ENCODE data around the gene TSPAN18. TPM values are rescaled to one million over a fixed set of nuclear protein-coding genes. Genes with fewer than 3 reads are reported as not detected.

The TSPAN18 gene
- total RNA-seq, 1 experiment from 2014 or later: 1.8 TPM

DNA sequence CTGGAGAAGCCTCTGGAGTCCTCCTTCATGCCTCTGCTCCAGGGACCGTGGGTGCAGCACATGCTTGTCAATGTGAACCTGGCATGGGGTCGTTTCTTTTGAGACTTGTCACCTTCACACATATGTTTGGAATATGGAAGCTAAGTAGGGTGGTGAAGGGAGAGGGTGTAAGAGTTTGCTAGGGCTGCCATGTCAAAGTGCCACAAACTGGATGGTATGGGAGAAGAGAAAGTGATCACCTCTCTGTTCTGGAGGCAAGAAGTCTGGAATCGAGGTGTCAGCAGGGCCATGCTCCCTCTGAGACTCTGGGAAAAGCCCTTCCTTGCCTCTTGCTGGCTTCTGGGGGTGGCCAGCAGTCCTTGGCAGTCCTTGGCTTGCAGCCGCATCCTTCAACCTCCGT is 8.7 kb upstream of the TSPAN18 start:
- Histone ChIP-seq H2AFZ (ENCODE audit: low read length) (no peak overlapping the region), H3K27me3 (ENCODE audit: low read length) (no peaks in the 10 kb centered on the region), H3K9ac (ENCODE audit: low read length) (no peak overlapping the region), H3K4me3 (ENCODE audit: low read length) (no peak overlapping the region), H3K36me3 (ENCODE audit: insufficient read depth, low read length) (no peaks in the 10 kb centered on the region), H3K79me2 (ENCODE audit: low read length) (no peaks in the 10 kb centered on the region), H3K9me3 (ENCODE audit: low read length) (no peaks in the 10 kb centered on the region), H3K4me2 (ENCODE audit: low read depth, low read length, poor library complexity, severe bottlenecking) (no peak overlapping the region), H3K4me1 (ENCODE audit: low read length) (peaks cover 4% of the 10 kb centered on the region; the same call in 1 of the 2 replicates), H4K20me1 (ENCODE audit: insufficient read depth, low read depth, low read length) (no peaks in the 10 kb centered on the region), H3K27ac (ENCODE audit: low read length) (no peak overlapping the region), H3K9me2 (replicated peaks; ENCODE audit: insufficient read depth, low read length) (no peaks in the 10 kb centered on the region)
- DNase-seq: no peak

GRCh38 chr11:44718612-44719390 is 8.0 kb upstream of the TSPAN18 start:
- H3K4me3 ChIP-seq (ENCODE audit: low read length): no peak overlapping the region

DNA sequence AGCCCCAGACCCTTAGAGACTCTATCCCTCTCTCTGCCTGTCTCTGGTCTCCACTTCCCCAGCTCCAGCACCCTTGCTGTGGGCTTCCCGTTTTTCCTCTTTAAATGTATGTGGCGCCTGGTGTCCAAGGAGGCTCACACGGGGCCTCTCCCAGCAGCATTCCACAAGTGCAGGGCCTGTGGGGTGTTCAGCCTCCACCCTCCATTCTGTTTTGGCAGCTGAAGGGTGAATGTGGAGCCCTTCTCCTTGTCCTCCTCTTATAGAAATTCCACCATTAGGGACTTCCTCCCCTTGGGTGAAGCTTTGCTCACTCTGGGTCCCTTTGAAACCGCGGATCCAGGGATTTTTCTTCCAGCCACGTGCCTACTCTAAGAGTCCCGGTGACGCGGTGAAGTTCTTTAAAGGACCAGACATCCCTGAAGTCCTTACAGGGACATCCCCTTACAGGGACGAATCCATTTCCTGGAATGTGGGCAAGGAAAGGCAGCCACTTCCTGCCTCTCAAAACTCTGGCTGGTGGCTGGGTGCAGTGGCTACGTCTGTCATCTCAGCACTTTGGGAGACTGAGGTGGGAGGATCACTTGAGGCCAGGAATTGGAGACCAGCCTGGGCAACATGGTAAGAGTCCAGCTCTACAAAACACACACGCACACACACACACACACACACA is 1.6 kb upstream of the TSPAN18 start:
- H3K27me3 ChIP-seq (ENCODE audit: low read length): no peaks in the 10 kb centered on the region
- H3K4me3 ChIP-seq (ENCODE audit: low read length): no peak overlapping the region
- DNase-seq: no peak
- H3K4me2 ChIP-seq (ENCODE audit: low read depth, low read length, poor library complexity, severe bottlenecking): no peak overlapping the region
- peaks cover 21% of the 10 kb centered on the region for H3K4me1 ChIP-seq (ENCODE audit: low read length)
- no peak overlapping the region for H2AFZ ChIP-seq (ENCODE audit: low read length)
- H3K27ac ChIP-seq (ENCODE audit: low read length): no peak overlapping the region
- no peak overlapping the region for H3K9ac ChIP-seq (ENCODE audit: low read length)
- no peaks in the 10 kb centered on the region for H3K79me2 ChIP-seq (ENCODE audit: low read length)
- H4K20me1 ChIP-seq (ENCODE audit: insufficient read depth, low read depth, low read length): no peaks in the 10 kb centered on the region
- no peaks in the 10 kb centered on the region for H3K9me2 ChIP-seq (replicated peaks; ENCODE audit: insufficient read depth, low read length)
- no peaks in the 10 kb centered on the region for H3K9me3 ChIP-seq (ENCODE audit: low read length)
- no peaks in the 10 kb centered on the region for H3K36me3 ChIP-seq (ENCODE audit: insufficient read depth, low read length)

More at GRCh38 chr11:44718612-44719390, 8.0 kb upstream of the TSPAN18 start:
- Histone ChIP-seq H3K4me2 (ENCODE audit: low read depth, low read length, poor library complexity, severe bottlenecking) (no peak overlapping the region), H2AFZ (ENCODE audit: low read length) (no peak overlapping the region), H3K9ac (ENCODE audit: low read length) (no peak overlapping the region), H3K27me3 (ENCODE audit: low read length) (no peaks in the 10 kb centered on the region), H3K79me2 (ENCODE audit: low read length) (no peaks in the 10 kb centered on the region), H3K4me1 (ENCODE audit: low read length) (peaks cover 4% of the 10 kb centered on the region; the same call in 1 of the 2 replicates), H3K9me3 (ENCODE audit: low read length) (no peaks in the 10 kb centered on the region), H3K36me3 (ENCODE audit: insufficient read depth, low read length) (no peaks in the 10 kb centered on the region), H4K20me1 (ENCODE audit: insufficient read depth, low read depth, low read length) (no peaks in the 10 kb centered on the region), H3K9me2 (replicated peaks; ENCODE audit: insufficient read depth, low read length) (no peaks in the 10 kb centered on the region), H3K27ac (ENCODE audit: low read length) (no peak overlapping the region)
- no peak for DNase-seq

DNA sequence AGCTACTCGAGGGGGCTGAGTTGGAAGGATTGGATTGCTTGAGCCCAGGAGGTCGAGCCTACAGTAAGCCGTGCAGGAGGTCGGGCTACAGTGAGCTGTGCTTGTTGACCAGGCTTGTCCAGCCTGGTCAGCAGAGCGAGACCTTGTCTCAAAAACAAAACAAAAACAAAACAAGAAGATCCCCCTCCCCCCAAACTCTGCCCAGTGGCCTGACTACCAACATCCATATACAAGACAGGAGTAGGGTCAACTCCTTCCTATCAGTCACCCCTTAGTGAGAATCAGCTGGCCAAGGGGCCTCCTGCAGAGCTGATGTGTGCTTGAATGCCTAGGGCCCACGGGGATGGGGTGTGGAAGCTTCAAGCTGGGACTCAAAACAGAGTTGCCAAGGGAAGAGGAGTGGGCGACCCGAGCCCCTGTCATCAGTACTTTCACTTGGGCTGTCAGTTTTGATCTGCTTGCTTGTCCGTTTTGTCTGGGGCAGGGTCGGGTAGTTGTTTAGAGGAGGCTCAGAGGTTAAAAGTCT is 942 bp upstream of the TSPAN18 start:
- Histone ChIP-seq H4K20me1 (ENCODE audit: insufficient read depth, low read depth, low read length) (no peaks in the 10 kb centered on the region), H3K36me3 (ENCODE audit: insufficient read depth, low read length) (no peaks in the 10 kb centered on the region), H3K4me3 (ENCODE audit: low read length) (no peak overlapping the region), H3K4me1 (ENCODE audit: low read length) (peaks cover 21% of the 10 kb centered on the region), H3K9me2 (replicated peaks; ENCODE audit: insufficient read depth, low read length) (no peaks in the 10 kb centered on the region), H3K4me2 (ENCODE audit: low read depth, low read length, poor library complexity, severe bottlenecking) (no peak overlapping the region), H3K27ac (ENCODE audit: low read length) (no peak overlapping the region), H3K9ac (ENCODE audit: low read length) (no peak overlapping the region), H3K79me2 (ENCODE audit: low read length) (no peaks in the 10 kb centered on the region), H3K9me3 (ENCODE audit: low read length) (no peaks in the 10 kb centered on the region), H2AFZ (ENCODE audit: low read length) (no peak overlapping the region), H3K27me3 (ENCODE audit: low read length) (no peaks in the 10 kb centered on the region)
- no peak for DNase-seq

GRCh38 chr11:44727114-44727372 is 281 bp downstream of the TSPAN18 start:
- Histone ChIP-seq H3K36me3 (ENCODE audit: insufficient read depth, low read length) (no peaks in the 10 kb centered on the region), H3K9me2 (replicated peaks; ENCODE audit: insufficient read depth, low read length) (no peaks in the 10 kb centered on the region), H4K20me1 (ENCODE audit: insufficient read depth, low read depth, low read length) (0 out of 2 replicates have a peak, but pooled peaks cover 3% of the 10 kb centered on the region), H3K79me2 (ENCODE audit: low read length) (no peaks in the 10 kb centered on the region), H3K9ac (ENCODE audit: low read length) (no peak overlapping the region), H3K4me2 (ENCODE audit: low read depth, low read length, poor library complexity, severe bottlenecking) (peak overlapping the region; percentile 46), H3K27ac (ENCODE audit: low read length) (no peak overlapping the region), H3K27me3 (ENCODE audit: low read length) (no peaks in the 10 kb centered on the region), H2AFZ (ENCODE audit: low read length) (no peak overlapping the region), H3K9me3 (ENCODE audit: low read length) (no peaks in the 10 kb centered on the region), H3K4me3 (ENCODE audit: low read length) (peak overlapping the region; percentile 50; the same call in 1 of the 2 replicates), H3K4me1 (ENCODE audit: low read length) (peaks cover 21% of the 10 kb centered on the region)
- DNase-seq: no peak

DNA sequence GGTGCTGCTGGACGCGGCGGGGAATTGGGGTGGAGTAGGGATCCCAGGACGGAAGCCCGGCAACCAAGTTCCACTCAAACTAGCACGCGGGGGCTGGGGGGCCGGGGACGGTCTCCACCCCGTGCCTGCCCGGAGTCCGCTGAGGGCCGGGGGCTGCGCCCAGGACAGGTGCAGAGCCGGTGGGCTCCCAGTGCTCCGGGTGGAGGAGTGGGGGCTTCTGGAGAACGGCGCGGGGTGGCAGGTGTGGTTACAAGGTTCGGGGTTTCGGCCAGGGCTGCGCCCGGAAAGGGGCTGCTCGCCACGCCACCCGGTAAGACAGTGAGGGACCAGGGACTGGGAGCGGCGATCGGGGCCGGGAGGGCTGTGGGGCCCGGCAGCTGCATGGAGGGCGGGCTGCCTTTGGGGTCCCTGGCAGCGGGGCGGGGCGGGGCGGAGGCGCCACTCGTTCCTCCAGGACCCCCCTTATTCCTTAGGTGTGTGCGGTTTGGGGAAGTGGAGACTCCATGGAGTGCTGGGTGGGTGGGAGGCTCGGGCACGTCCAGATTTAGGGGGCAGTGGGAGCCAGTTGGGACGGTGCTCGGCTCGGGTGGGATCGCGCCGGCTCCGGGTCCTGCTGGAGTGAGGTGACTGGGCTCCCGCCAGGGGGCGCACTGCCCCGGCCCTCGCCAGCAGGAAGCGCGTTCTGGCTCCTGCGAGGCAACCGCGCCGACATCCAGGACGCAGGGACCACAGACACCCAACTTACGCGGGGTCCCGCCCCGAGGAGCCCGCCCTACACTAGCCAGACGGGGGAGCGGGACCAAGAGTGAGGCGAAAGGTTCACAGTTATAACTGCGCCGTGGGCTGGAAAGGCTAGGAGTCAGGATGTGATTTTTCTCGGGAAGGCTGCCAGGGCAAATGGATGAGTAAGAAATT is 868 bp downstream of the TSPAN18 start:
- Histone ChIP-seq H3K9ac (ENCODE audit: low read length) (peak overlapping the region; percentile 45), H4K20me1 (ENCODE audit: insufficient read depth, low read depth, low read length) (0 out of 2 replicates have a peak, but pooled peaks cover 3% of the 10 kb centered on the region), H3K4me2 (ENCODE audit: low read depth, low read length, poor library complexity, severe bottlenecking) (peak overlapping the region; percentile 46), H3K79me2 (ENCODE audit: low read length) (no peaks in the 10 kb centered on the region), H3K4me3 (ENCODE audit: low read length) (peak overlapping the region; percentile 50; the same call in 1 of the 2 replicates), H3K27ac (ENCODE audit: low read length) (no peak overlapping the region), H3K9me3 (ENCODE audit: low read length) (no peaks in the 10 kb centered on the region), H3K27me3 (ENCODE audit: low read length) (no peaks in the 10 kb centered on the region), H3K9me2 (replicated peaks; ENCODE audit: insufficient read depth, low read length) (no peaks in the 10 kb centered on the region), H2AFZ (ENCODE audit: low read length) (peak overlapping the region; percentile 79; the same call in 1 of the 2 replicates), H3K36me3 (ENCODE audit: insufficient read depth, low read length) (no peaks in the 10 kb centered on the region), H3K4me1 (ENCODE audit: low read length) (peaks cover 19% of the 10 kb centered on the region)
- DNase-seq: peak; percentile 88

DNA sequence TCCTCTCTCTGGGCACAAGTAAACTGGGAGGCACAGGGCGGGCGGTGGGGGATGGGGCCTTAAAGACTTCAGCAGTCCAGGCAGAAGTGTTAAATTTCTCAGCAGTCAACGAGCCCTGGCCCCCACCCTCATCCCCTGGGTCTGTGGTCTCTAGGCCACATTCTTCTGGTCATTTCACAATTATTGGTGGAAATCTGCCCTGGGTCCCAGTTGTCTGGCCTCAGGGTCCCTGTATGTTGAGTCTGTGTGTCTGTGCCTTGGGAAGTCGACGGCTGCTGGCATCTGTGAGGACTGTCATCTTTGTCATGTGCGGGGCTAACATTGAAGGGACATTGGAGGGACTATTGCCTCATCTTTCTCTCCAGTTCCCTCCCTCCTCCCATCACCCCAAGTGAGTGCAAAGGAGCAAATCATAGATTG is 1.7 kb downstream of the TSPAN18 start:
- H3K4me3 ChIP-seq (ENCODE audit: low read length): no peak overlapping the region
- H4K20me1 ChIP-seq (ENCODE audit: insufficient read depth, low read depth, low read length): 0 out of 2 replicates have a peak, but pooled peaks cover 3% of the 10 kb centered on the region
- no peak overlapping the region for H3K27ac ChIP-seq (ENCODE audit: low read length)
- no peaks in the 10 kb centered on the region for H3K79me2 ChIP-seq (ENCODE audit: low read length)
- H3K9me2 ChIP-seq (replicated peaks; ENCODE audit: insufficient read depth, low read length): no peaks in the 10 kb centered on the region
- no peak overlapping the region for H2AFZ ChIP-seq (ENCODE audit: low read length)
- no peaks in the 10 kb centered on the region for H3K9me3 ChIP-seq (ENCODE audit: low read length)
- H3K4me1 ChIP-seq (ENCODE audit: low read length): peaks cover 17% of the 10 kb centered on the region
- no peaks in the 10 kb centered on the region for H3K27me3 ChIP-seq (ENCODE audit: low read length)
- DNase-seq: no peak
- no peaks in the 10 kb centered on the region for H3K36me3 ChIP-seq (ENCODE audit: insufficient read depth, low read length)
- H3K9ac ChIP-seq (ENCODE audit: low read length): 0 out of 2 replicates have a peak overlapping the region, but pooled peaks have one; percentile 45
- no peak overlapping the region for H3K4me2 ChIP-seq (ENCODE audit: low read depth, low read length, poor library complexity, severe bottlenecking)

Measured in Karpas-422 (cell line).